C4-2B (cell line): ENCODE results near the gene LITAF.
"Not testable (repeated sequence)": the region's sequence is repeated elsewhere in the genome, so short reads cannot be mapped to it uniquely, and the experiment has no call there.

Experiments
- H3K27ac ChIP-seq: fragments of 450-650 bp; 2 replicates; pipeline ENCODE4 v1.5.1; 2017
- CTCF ChIP-seq: fragments of 450-650 bp; conservative IDR thresholded peaks from 2 replicates; pipeline ENCODE4 v1.5.1; 2017; ENCODE audit warnings: mild to moderate bottlenecking
- ZFX ChIP-seq: fragments of 450-650 bp; IDR thresholded peaks from 2 replicates; pipeline ENCODE4 v1.6.1; 2017

The LITAF gene

GRCh38 chr16:11560701-11561453 lies 25.8 kb downstream of the LITAF start:
- TF ChIP-seq CTCF (no peak), ZFX (no peak)
- H3K27ac ChIP-seq: no peak overlapping the region

DNA sequence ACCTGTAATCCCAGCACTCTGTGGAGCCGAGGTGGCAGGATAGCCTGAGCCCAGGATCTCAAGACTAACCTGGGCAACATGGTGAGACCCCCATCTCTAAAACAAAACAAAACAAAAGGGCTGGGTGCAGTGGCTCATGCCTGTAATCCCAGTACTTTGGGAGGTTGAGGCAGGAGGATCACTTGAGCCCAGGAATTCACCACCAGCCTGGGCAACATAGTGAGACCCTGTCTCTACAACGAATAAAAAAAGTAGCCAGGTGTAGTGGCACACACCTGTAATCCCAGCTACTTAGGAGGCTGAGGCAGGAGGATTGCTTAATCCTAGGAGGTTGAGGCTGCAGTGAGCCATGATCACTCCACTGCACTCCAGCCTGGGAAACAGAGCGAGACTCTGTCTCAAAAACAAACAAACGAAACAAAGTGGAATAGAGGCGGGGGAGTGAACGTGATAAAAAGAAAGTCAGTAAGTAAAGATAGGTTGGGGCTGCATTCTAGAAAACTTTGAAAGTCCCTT lies 28.4 kb downstream of the LITAF start:
- H3K27ac ChIP-seq: not testable (repeated sequence)

GRCh38 chr16:11557801-11558200 lies 28.9 kb downstream of the LITAF start:
- no peak overlapping the region for H3K27ac ChIP-seq
- TF ChIP-seq CTCF (no peak), ZFX (no peak)

GRCh38 chr16:11556945-11557720 lies 29.6 kb downstream of the LITAF start:
- no peak overlapping the region for H3K27ac ChIP-seq
- TF ChIP-seq CTCF (no peak), ZFX (no peak)

- H3K27ac ChIP-seq: no peak overlapping the region
- TF ChIP-seq ZFX (no peak), CTCF (no peak)
Measured at GRCh38 chr16:11556214-11556819, 30.4 kb downstream of the LITAF start.

GRCh38 chr16:11554053-11554452 lies 32.7 kb downstream of the LITAF start:
- TF ChIP-seq ZFX (no peak), CTCF (no peak)
- no peak overlapping the region for H3K27ac ChIP-seq

DNA sequence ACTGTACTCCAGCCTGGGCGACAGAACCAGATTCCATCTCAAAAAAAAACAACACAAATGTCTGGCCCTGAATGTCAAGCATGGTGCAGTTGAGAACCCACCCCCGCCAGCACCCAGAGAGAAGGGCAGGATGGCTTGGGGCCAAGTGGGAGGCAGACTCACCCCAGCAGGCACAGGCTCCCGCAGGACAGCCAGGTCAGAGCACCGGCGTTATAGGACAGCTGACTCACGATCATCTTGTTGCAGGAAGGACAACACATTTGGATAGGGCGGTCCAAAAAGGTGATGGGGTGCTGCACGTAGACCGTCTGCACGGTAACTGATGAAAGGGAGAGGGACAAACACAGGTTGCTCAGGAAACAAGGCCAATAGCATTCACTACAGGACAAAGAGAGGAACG lies 33.3 kb downstream of the LITAF start:
- no peak for TF ChIP-seq ZFX
- no peak for TF ChIP-seq CTCF
- H3K27ac ChIP-seq: no peak overlapping the region
